ENCODE data around the gene FUT6.
A peak's percentile ranks its signal among the peaks of the same experiment; 100 is the strongest.

FUT6 gene

GRCh38 chr19:5804516-5805461, 34.7 kb downstream of the FUT6 start, which contains the start of gene NRTN:
Gene NRTN (plus strand): TSS chr19:5805067. CDS start chr19:5824166, 19,099 bp downstream.
- ChIA-PET CTCF (interaction anchor here (0.6 to 2.6 kb wide), 54 partner anchors 8 to 572 kb away, joined by 3 to 75 read pairs (median 4); partner anchors contain the start of genes DUS3L, FUT6, NDUFA11 and RPL36), POLR2A (interaction anchor here (0.9 to 1.5 kb wide), 2 partner anchors 14 to 24 kb away, joined by 3 to 14 read pairs; partner anchors contain the start of gene DUS3L)
- no peak for TF ChIP-seq CTCF (IDR thresholded peaks at IDR 0.05; ENCODE audit: control extremely low read depth, extremely low read depth, low read depth, missing control alignments)
- DNase-seq (ENCODE audit: extremely low spot score): peak; percentile 80

- DNase-seq (ENCODE audit: extremely low spot score): peak; percentile 96
- TF ChIP-seq CTCF (IDR thresholded peaks at IDR 0.05; ENCODE audit: control extremely low read depth, extremely low read depth, low read depth, missing control alignments): peak; percentile 98
- ChIA-PET CTCF (interaction anchor here (0.6 to 2.6 kb wide), 57 partner anchors 8 to 571 kb away, joined by 3 to 75 read pairs (median 4); partner anchors contain the start of genes CATSPERD, DUS3L, FUT6 and NDUFA11), POLR2A (interaction anchor here (0.9 to 1.5 kb wide), 2 partner anchors 13 to 25 kb away, joined by 3 to 14 read pairs; partner anchors contain the start of gene DUS3L)
These were observed 35.6 kb downstream of the FUT6 start for GRCh38 chr19:5803752-5804515.

- TF ChIP-seq CTCF (IDR thresholded peaks at IDR 0.05; ENCODE audit: control extremely low read depth, extremely low read depth, low read depth, missing control alignments): no peak
- ChIA-PET CTCF (interaction anchor here (0.7 to 2.6 kb wide), 49 partner anchors 9 to 571 kb away, joined by 3 to 75 read pairs (median 5); partner anchors contain the start of genes CATSPERD, DUS3L, FUT6 and NDUFA11), POLR2A (interaction anchor here (1.5 kb wide), 1 partner anchor 25 kb away, joined by 14 read pairs; no protein-coding TSS in a partner anchor)
- DNase-seq (ENCODE audit: extremely low spot score): no peak
These were observed 36.1 kb downstream of the FUT6 start for GRCh38 chr19:5803441-5803751.

GRCh38 chr19:5801796-5802619, 37.5 kb downstream of the FUT6 start:
- POLR2A ChIA-PET: interaction anchor here (2.0 kb wide), 1 partner anchor 26 kb away, joined by 7 read pairs; no protein-coding TSS in a partner anchor
- CTCF ChIA-PET: interaction anchor here (2.6 kb wide), 1 partner anchor 220 kb away, joined by 48 read pairs; no protein-coding TSS in a partner anchor
- DNase-seq (ENCODE audit: extremely low spot score): no peak
- no peak for TF ChIP-seq CTCF (IDR thresholded peaks at IDR 0.05; ENCODE audit: control extremely low read depth, extremely low read depth, low read depth, missing control alignments)

- ChIA-PET POLR2A (interaction anchor here (2.0 kb wide), 1 partner anchor 28 kb away, joined by 7 read pairs; no protein-coding TSS in a partner anchor), CTCF (no interaction called here)
- no peak for TF ChIP-seq CTCF (IDR thresholded peaks at IDR 0.05; ENCODE audit: control extremely low read depth, extremely low read depth, low read depth, missing control alignments)
- no peak for DNase-seq (ENCODE audit: extremely low spot score)
These were observed 38.9 kb downstream of the FUT6 start for GRCh38 chr19:5800361-5801270.
